Measurements from ENCODE around the gene IL20RB. TPM values are rescaled to one million over a fixed set of nuclear protein-coding genes. Genes with fewer than 3 reads are reported as not detected.

The IL20RB gene
- total RNA-seq, 4 donors from 2014 or later: 1.1 to 4.4 (median 2.3) TPM

DNA sequence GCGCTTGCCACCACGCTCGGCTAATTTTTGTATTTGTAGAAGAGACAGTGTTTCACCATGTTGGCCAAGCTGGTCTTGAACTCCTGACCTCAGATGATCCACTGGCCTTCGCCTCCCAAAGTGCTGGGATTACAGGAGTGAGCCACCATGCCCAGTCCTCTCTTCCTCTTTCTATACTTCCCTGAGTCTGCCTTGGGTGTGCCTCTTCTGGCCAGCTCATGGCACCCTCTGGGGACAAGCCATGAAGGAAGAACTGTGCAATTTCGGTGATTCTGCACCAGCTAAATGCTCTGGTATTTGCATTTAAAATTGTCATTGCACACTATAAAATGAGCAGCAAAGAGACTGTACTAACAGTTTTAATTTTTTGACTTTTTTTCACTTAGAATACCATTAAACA, 66.6 kb downstream of the IL20RB start:
- no peak for ATAC-seq (ENCODE audit: low FRiP score)
- no peak for DNase-seq (ENCODE audit: low spot score)
- TF ChIP-seq, protein P1, sequence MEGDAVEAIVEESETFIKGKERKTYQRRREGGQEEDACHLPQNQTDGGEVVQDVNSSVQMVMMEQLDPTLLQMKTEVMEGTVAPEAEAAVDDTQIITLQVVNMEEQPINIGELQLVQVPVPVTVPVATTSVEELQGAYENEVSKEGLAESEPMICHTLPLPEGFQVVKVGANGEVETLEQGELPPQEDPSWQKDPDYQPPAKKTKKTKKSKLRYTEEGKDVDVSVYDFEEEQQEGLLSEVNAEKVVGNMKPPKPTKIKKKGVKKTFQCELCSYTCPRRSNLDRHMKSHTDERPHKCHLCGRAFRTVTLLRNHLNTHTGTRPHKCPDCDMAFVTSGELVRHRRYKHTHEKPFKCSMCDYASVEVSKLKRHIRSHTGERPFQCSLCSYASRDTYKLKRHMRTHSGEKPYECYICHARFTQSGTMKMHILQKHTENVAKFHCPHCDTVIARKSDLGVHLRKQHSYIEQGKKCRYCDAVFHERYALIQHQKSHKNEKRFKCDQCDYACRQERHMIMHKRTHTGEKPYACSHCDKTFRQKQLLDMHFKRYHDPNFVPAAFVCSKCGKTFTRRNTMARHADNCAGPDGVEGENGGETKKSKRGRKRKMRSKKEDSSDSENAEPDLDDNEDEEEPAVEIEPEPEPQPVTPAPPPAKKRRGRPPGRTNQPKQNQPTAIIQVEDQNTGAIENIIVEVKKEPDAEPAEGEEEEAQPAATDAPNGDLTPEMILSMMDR (IDR thresholded peaks at IDR 0.05): no peak

DNA sequence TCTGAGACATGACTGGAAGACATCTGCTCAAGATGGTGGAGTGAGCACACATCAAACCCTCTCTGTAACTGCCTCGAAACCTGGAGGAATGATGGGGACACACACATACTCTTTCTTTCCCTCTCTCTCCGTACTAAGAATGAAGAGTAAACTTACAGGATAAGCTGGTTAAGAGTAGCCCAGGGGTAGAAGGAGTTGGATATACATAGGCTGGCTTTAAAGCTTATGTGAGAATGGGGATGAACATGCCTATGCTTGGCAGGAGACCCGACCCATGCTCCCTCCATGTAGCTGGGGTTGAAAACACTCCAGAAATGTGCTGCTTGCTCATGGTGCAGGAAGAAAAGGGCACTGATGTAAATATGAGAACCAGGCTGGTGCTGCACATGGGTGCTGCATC, 68.9 kb downstream of the IL20RB start:
- ATAC-seq (ENCODE audit: low FRiP score) (no peak), DNase-seq (ENCODE audit: low spot score) (no peak)
- TF ChIP-seq, protein P1 (IDR thresholded peaks at IDR 0.05): no peak

DNA sequence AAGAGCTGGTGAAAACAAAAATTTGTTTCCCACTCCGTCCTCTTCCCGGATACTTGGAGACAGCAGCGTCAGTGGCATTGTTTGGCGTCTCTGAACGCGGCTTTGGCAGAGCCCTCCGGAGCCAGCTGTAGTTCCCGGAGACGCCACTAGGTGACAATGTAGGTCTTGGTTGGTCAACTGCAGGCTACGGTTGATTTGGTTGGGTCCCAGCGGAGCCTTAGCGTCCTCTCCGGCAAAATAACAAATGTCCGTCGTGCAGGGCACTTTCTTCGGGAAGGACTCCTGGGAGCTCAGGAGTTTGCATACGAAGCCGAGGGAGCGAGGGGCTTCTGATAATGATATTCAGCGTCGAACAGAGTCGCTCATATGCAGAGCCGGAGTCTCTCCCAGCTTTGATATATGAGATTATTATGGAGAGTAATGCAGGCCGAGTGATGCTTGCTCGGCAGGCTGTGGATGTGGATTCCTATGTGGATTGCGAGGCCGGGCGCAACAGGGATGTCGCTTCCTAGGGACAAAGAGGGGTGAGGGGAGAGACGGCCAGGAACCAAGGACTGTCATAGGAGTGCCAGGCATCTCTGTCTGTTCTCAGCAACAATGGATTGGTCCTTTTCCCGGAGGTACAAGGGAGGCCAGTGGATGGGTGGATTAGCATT, 74.8 kb downstream of the IL20RB start:
- peak; percentile 97 for DNase-seq (ENCODE audit: low spot score)
- ATAC-seq (ENCODE audit: low FRiP score): peak; percentile 89
- TF ChIP-seq, protein P1 (IDR thresholded peaks at IDR 0.05): peak in 2 of 3 donors; percentile 79 to 81

DNA sequence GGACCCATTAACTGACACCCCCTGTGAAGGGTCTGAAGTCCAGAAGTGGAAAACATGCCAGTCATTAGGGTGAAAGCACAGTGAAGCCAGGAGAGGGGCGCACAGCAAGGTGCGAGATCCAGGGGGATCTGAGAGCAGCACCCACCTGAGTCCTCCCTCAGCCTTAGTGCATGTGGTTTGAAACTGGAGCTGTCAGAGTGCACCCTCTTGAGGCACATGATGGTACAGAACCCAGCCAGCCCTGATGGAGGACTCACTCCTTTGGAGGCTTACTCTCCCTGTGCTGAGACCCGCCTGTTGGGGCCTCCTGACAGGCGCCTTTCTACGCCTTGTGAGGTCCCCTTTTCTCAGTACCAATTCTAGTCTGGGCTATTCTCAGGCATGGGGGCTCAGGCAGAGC, 77.8 kb downstream of the IL20RB start:
- DNase-seq (ENCODE audit: low spot score): no peak
- TF ChIP-seq, protein P1 (IDR thresholded peaks at IDR 0.05): no peak
- no peak for ATAC-seq (ENCODE audit: low FRiP score)

DNA sequence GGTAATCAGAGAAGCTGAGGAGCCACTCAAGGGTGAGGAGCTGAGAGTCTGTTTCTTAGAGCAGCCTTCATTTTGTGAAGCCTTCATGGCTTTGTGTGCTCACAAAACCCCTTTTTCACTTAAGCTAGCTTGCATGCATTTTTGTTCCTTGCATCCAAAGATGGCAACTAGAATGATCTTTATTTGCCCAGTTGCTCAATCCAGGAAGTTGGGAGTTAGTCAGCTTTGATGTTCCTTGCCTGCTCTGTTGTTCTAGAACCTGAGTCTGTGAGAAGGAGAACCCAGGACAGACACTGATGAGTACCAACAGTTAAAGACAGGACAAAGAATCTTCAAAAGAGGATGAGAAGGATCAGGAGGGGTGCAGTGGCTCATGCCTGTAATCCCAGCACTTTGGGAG, 81.8 kb downstream of the IL20RB start:
- ATAC-seq (ENCODE audit: low FRiP score): no peak
- TF ChIP-seq, protein P1 (IDR thresholded peaks at IDR 0.05): no peak
- DNase-seq (ENCODE audit: low spot score): no peak

DNA sequence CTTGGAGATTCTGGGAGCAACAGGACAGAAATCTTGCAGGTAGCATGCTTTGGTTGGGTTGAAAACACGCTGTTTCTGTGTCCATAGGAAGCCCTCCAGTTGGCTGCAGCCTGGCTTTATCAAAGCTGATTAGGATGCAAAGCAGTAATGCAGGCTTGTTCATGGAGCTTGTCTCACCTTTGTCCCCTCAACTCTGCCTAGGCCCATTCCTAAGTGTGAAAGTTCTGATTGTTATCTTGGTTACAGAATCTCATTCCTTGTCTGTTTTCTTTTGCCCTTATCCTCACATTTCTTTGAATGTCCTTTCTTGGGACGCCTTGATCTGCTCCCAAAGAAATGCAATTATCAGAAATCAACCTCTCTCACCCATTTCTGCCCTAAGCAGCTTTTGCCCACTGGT, 83.5 kb downstream of the IL20RB start:
- TF ChIP-seq, protein P1 (IDR thresholded peaks at IDR 0.05): no peak
- no peak for DNase-seq (ENCODE audit: low spot score)
- no peak for ATAC-seq (ENCODE audit: low FRiP score)

DNA sequence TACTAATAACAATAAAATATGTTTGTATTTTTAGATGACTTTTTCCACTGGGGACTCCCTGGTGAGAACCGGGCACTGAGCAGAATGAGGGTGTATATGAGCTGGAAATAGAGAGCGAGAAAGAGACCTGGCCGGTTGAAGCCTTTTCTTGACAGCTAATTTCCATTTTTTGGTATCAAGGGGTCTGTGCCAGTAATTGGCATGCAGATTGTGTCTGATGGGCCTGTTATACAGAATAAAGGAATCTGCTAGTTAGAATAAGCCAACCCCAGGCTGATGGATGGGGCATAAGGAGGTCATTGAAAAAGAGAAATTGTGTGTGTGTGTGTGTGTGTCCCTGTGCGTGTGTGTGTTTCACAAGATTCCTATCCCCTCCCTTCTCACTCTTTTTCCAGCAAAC, 83.9 kb downstream of the IL20RB start:
- TF ChIP-seq, protein P1 (IDR thresholded peaks at IDR 0.05): no peak

More for the DNA sequence above, 83.9 kb downstream of the IL20RB start:
- DNase-seq (ENCODE audit: low spot score) (no peak), ATAC-seq (ENCODE audit: low FRiP score) (no peak)
